Mammary epithelial cell (primary cell): Measurements from ENCODE around the gene PPM1J.

Source experiments
- CTCF ChIP-seq, 2 donors: IDR thresholded peaks in 1 of 2; conservative IDR thresholded peaks in 1 of 2; 2 replicates each; pipeline ENCODE4 v1.5.1; 2011 to 2012; ENCODE audit warnings: inconsistent platforms in 2 of 2, low read length in 2 of 2, mild to moderate bottlenecking in 2 of 2, control low read depth in 1 of 2, low read depth in 1 of 2; ENCODE audit not compliant: insufficient read depth in 1 of 2; ENCODE audit errors: extremely low read depth in 1 of 2
- EZH2 ChIP-seq: IDR thresholded peaks from 2 replicates; pipeline ENCODE4 v1.6.1; 2012; ENCODE audit warnings: low read length, inconsistent platforms, borderline replicate concordance

- TF ChIP-seq EZH2: no peak
- TF ChIP-seq CTCF (conservative IDR thresholded peaks at IDR 0.05 in 1 of 2, IDR thresholded peaks at IDR 0.05 in 1 of 2; ENCODE audit: extremely low read depth in 1 of 2, insufficient read depth in 1 of 2, low read depth in 1 of 2, low read length in 2 of 2): no peak
These were observed 4.1 kb downstream of the PPM1J start for GRCh38 chr1:112711041-112711440.
